ENCODE measurements around the gene SERP2.

SERP2 gene

DNA sequence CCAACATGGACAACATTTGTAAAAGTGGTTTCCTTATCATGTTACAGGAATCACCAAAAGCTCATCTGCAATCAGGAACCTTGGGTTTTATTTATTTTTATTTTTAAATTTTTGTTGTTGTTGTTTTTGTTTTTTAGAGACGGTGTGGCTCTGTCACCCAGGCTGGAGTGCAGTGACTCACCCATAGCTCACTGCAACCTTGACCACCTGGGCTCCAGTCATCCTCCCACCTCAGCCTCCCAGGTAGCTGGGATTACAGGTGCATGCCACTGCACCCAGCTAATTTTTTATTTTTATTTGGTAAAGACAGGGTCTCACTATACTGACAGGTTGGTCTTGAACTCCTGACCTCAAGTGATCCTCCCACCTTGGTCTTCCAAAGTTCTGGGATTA lies 13.6 kb upstream of the SERP2 start:
- no peak for DNase-seq (ENCODE audit: low spot score)

- no peak for DNase-seq (ENCODE audit: low spot score)
Observed at GRCh38 chr13:44362394-44363040, 11.1 kb upstream of the SERP2 start.

DNA sequence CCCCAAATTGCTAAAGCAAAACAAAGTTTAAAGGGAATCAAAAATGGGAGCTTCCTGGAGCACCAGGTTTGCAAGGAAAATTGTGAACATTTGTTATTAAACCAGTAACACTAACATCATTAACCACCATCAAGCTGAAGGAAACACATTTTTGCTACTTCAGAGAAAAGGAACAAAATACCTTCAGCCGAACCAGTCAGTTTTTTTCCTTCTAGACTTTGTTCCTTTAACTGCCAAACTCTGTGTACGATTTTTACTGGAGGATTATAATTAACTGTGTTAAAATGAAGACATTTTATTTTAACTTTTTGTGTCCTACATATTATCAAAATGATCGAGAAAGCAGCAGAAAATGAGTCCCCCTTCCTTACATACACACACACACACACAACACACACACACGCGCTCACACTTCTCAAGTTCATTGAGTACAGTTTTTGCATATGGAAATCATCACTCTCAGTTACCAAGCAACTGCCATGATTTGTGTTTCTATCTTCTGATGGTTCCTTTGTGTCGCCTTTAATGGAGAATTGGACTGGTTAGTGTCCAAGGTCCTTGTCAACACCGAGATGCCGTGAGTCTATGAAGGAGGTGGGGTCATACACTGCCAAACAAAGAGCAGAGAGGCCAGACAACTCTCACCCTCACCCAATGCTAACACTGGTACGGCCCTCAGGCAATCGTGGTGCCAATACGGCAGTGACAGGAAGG lies 9.8 kb upstream of the SERP2 start:
- DNase-seq (ENCODE audit: low spot score) = no peak

DNA sequence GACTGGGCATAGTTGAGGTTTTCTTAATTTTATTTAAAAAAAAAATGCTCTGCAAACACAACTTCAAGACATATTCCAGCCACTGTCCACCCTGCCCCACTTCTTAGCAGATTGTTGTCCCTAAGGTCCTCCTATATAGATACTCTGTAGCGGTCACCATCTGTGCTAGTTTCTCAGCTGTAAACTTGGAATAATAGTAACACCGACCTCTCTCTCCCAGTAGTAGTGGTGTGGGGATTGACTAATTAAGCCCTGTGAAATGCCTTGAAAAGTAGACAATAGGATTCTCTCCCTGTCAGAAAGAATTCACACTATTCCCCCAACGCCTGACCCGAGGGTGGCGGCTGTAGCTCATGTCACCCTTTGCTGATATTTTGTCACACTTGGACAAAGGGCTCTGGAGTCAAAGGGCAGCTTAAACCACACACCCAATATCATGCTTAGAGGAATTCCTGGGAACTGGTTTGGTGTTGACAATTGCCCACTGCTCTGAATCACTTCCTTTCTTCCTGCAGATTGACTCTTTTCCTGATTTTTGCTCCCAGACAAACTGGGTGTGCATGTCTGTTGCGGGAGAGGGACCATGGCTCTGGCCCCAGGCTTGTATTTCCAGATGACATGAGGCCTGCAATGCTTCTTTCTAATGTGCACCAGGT lies 9.2 kb upstream of the SERP2 start:
- no peak for DNase-seq (ENCODE audit: low spot score)

DNA sequence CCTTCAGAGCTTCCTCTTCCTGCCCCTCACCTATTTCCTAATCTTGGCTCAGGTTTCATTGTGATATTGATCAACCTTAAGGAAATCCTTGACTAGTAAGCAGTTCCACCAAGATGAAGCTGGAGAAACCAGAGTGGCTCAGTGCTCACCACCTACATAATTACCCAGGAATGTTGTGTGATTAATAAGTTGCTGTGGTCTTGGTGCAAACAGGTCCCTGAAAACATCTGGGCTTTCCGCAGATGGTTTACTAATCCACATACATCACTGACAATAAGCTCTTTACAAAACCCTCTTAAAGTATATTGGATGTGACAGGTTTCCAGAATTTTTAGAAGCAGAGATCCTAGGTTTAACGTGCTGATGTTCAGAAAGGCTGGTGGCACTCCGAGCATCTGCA lies 8.6 kb upstream of the SERP2 start:
- DNase-seq (ENCODE audit: low spot score) = no peak

DNA sequence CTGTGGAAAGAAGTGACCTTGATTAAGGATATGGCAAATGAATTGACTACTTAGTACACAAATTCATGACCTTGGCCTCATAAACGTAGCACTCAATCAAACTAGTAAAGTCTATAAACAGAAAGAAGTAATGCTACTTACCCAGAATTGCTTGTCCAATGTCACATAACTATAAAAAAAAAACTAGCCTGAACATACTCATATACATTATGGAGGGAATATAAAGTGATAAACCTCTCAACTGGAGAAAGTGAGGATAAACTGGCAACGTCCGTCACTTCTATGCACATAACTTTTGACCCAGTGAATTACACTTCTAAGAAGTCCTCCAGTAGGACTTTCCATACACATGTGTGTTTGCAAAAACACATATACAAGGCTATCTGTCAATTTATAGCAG lies 7.7 kb upstream of the SERP2 start:
- DNase-seq (ENCODE audit: low spot score) = no peak

GRCh38 chr13:44368062-44368591 lies 5.5 kb upstream of the SERP2 start:
- peak; percentile 26 for DNase-seq (ENCODE audit: low spot score)

- no peak for DNase-seq (ENCODE audit: low spot score)
Observed at GRCh38 chr13:44368599-44369368, 4.8 kb upstream of the SERP2 start.

- DNase-seq (ENCODE audit: low spot score) = no peak
Observed at GRCh38 chr13:44371421-44371820, 2.2 kb upstream of the SERP2 start.

DNA sequence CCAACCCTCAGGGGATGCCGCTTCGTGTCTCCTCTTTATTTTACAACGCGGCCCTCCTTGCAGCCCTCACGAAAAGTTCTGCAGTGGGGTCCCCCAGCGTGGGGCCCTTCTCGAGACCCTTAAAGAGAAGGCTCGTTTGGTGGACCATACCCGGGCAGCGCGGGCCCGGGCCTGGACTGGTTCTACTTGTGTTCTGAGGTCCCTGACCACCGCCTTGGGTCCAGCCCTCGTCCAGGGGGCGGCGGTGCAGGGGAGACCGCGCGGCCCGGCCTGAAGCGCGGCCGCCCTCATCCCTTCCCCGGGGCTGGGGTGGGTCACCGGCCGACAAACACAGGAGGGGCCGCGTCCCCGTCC lies 400 bp upstream of the SERP2 start:
- DNase-seq (ENCODE audit: low spot score) = no peak

DNA sequence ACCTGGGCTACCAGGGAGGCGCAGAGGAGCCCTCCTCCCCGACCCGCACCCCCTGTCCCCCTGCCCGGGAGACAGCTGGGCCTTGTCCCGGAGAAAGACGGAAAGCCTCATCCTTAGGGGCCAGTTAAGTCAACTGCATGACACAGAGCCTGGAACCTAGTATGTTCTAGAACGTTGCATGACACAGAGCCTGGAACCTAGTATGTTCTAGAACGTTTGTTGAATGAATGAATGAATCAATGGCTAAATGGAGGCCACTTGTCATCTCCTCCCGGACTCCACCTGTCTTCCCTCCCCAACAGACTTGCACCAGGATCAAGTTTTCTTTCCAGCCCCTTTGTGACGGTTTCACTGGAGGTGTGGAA lies 706 bp downstream of the SERP2 start:
- no peak for DNase-seq (ENCODE audit: low spot score)

DNA sequence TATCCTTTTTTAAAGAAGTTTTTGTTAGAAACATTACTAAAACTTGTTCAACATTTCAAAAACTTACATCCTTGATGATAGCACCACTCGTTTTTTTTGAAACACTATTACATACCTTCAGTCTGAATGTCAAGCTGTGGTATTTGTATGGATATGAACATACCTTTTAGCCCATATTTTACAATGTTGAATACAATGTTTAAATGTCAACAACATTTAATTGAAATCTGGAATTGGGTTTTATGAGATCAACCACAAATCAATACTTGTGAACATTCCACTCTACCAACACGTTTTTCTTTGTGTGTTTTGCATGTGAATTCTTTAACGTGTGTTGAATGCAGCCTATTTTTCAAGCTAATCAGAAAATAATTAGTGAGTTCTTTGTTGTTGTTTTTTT lies 4.7 kb downstream of the SERP2 start:
- DNase-seq (ENCODE audit: low spot score) = no peak

- DNase-seq (ENCODE audit: low spot score) = no peak
Observed at GRCh38 chr13:44379885-44380284, 6.3 kb downstream of the SERP2 start.

- no peak for DNase-seq (ENCODE audit: low spot score)
Observed at GRCh38 chr13:44380404-44381165, 7.0 kb downstream of the SERP2 start.

GRCh38 chr13:44382635-44383145 lies 9.1 kb downstream of the SERP2 start:
- DNase-seq (ENCODE audit: low spot score) = no peak

DNA sequence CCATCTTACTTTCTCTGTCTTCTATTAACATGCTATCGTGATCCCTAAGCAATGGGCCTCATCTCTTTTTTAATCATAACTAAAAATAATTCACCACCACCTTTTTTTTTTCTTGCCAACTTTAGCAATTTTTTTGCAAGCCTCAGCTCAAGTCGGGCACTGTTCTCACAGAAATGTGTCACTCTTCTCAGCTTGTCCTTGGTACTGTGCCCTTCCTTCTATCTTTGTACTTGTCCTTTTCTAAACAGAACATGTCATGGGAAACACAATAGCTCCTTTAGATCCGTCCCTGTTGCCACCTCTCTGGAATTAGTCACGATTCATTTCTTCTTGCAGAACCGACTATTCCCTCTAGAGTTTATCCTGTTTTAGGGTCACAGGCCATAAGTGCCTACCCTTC lies 10.3 kb downstream of the SERP2 start:
- DNase-seq (ENCODE audit: low spot score) = no peak

DNA sequence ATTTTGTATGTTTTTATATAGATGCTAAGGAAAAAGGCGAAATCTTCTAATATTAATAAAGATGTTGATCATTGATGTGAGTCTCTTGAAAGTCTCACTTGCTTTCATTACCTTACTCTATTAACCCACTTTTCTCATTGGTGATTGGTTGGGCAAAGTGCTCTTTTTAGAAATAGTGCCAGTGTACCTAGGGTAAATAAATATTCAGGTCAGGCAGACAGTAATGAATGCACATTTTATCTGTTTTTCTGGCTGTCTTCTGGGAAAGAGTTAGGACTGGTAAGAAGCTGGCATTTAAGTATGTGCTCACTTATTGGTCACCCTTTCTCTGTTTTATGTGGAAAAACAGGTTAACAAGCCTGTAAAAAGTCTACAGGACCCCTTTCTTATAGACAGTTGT lies 11.2 kb downstream of the SERP2 start:
- no peak for DNase-seq (ENCODE audit: low spot score)

DNA sequence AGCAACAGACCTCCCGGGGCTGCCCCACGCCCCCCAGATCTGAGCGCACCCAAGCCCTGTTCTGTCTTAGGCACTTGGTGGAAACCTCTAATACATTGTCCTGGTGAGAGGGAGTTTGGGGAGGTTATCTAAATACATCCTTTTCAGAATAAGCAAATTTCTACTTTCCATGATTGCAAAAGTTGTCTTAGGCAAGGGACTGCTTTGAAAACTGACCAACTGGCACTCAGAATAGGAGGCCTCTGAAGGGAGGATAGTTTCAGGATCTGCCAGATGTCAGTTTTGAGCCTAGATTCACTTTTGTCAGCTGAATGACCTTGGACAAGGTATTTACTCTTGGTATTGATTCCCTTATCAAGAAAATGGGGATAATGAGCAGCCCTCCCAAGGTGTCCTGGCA lies 11.8 kb downstream of the SERP2 start:
- DNase-seq (ENCODE audit: low spot score) = no peak

- no peak for DNase-seq (ENCODE audit: low spot score)
Observed at GRCh38 chr13:44385847-44386246, 12.2 kb downstream of the SERP2 start.

- DNase-seq (ENCODE audit: low spot score) = no peak
Observed at GRCh38 chr13:44386913-44387556, 13.4 kb downstream of the SERP2 start.

DNA sequence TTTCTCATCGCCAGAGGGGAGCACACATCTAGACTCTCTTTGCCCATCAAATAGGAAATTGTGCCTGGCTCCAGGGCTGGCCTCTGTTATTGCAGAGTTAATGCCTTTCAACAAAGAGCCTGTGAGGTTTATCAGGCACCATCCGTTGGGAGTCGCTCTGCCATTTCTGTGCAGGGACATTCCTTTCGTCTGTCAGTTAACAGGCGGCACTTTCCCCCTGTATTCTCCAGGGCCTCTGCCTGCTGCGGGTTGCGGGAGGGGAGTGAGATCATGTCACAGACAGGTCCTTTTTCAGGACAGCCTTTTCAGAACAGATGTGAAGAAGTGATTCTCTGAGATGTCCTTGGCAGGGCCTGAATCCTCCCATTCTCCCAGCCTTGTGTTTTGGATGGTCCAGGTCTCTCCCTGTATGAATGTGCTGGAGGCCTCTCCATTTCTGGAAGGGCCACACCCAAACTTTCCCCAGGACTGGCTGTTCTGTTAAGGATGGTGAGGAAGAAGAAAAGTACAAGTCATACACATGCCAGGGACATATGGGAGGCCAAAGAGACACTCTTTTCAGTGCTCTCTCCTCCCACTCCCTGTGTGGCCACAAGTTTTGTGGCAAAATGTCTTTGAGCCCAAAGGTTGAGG lies 14.9 kb downstream of the SERP2 start:
- DNase-seq (ENCODE audit: low spot score) = no peak

All from AG08396 (cell line).